ENCODE measurements around the gene PPP1R11.

The PPP1R11 gene

DNA sequence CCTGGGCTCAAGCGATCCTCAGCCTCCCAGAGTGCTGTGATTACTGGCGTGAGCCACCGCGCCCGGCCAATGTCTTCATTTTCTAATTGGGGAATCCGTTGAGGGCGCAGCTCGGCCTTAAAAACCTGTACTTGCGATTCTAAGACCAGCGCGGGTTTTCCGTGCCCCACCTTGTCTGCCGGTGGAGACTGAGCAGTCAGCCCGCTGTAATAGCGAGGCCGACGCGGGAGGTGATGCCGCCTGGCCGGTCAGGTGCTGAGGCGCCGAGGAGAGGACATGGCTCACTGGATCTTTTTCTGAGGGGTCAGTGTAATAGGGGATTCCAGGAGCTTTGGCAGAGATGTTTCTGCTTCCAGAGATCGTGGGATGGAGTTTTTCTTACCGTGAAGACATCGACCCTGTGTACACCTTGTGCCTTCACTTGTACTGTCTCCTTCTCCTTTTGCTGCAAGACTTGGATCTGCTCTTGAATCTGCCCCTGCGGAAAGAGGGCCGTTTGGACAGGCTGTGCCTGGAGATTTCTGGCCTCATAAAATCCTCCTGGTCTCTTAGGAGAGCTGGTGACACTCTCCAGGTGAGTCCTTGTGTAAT is 44.4 kb downstream of the PPP1R11 start:
- Histone ChIP-seq H3K4me1 (ENCODE audit: insufficient read depth, low read length, poor library complexity, severe bottlenecking) (peaks cover 15% of the 10 kb centered on the region), H2AFZ (ENCODE audit: low read length) (no peak overlapping the region), H3K4me3 (ENCODE audit: low read length, poor library complexity, severe bottlenecking) (no peak overlapping the region), H3F3A (ENCODE audit: low read depth) (no peaks in the 10 kb centered on the region), H3K79me2 (ENCODE audit: insufficient read depth, low read length) (no peaks in the 10 kb centered on the region), H3K9ac (ENCODE audit: low read depth, low read length, poor library complexity, severe bottlenecking) (no peak overlapping the region), H3K36me3 (ENCODE audit: insufficient read depth, low read length) (no peaks in the 10 kb centered on the region), H3K9me3 (ENCODE audit: insufficient read depth, low read depth, low read length) (no peaks in the 10 kb centered on the region), H3K27me3 (ENCODE audit: insufficient read depth, low read length, poor library complexity, severe bottlenecking) (no peaks in the 10 kb centered on the region), H3K9me2 (replicated peaks; ENCODE audit: low read depth, low read length) (no peaks in the 10 kb centered on the region), H4K20me1 (ENCODE audit: insufficient read depth, low read length, poor library complexity, severe bottlenecking) (no peaks in the 10 kb centered on the region), H3K4me2 (ENCODE audit: low read depth, low read length, poor library complexity, severe bottlenecking) (no peak overlapping the region)
- TF ChIP-seq EZH2phosphoT487 (IDR thresholded peaks at IDR 0.05; ENCODE audit: borderline replicate concordance) (no peak), CTCF (conservative IDR thresholded peaks at IDR 0.05; ENCODE audit: low read length) (no peak)

DNA sequence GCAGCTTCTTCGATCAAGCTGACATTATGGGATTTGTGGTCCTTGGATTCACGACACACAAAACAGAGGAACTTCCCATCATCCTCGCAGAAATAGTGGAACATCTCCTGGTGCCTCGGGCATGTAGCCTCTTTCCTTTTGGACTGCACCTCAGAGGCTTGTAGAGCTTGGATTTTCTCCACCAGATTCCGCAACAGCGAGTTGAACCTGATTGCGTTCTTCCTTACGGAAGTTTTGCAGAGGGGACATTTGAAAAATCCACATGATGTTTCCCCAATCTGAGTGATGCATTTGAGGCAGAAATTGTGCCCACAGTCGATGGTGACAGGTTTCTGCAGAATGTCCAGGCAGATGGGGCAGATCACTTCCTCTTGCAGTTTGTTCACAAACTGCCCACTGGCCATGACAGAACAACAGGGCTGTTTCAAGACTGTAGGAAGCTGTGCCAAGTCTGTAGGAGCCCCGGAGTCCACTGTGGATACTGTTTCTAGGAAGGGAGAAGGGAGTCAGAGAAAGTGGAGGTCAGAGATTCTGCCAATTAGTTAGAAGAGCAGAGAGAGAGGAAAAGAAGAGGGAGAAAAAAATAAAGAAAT is 45.5 kb downstream of the PPP1R11 start:
- H3F3A ChIP-seq (ENCODE audit: low read depth), result no peaks in the 10 kb centered on the region
- H3K9me2 ChIP-seq (replicated peaks; ENCODE audit: low read depth, low read length), result no peaks in the 10 kb centered on the region
- no peaks in the 10 kb centered on the region for H3K79me2 ChIP-seq (ENCODE audit: insufficient read depth, low read length)
- H2AFZ ChIP-seq (ENCODE audit: low read length), result no peak overlapping the region
- no peaks in the 10 kb centered on the region for H3K27me3 ChIP-seq (ENCODE audit: insufficient read depth, low read length, poor library complexity, severe bottlenecking)
- no peaks in the 10 kb centered on the region for H3K36me3 ChIP-seq (ENCODE audit: insufficient read depth, low read length)
- no peaks in the 10 kb centered on the region for H3K9me3 ChIP-seq (ENCODE audit: insufficient read depth, low read depth, low read length)
- H3K4me1 ChIP-seq (ENCODE audit: insufficient read depth, low read length, poor library complexity, severe bottlenecking), result peaks cover 15% of the 10 kb centered on the region
- H3K4me3 ChIP-seq (ENCODE audit: low read length, poor library complexity, severe bottlenecking), result no peak overlapping the region
- no peak overlapping the region for H3K4me2 ChIP-seq (ENCODE audit: low read depth, low read length, poor library complexity, severe bottlenecking)
- no peak for TF ChIP-seq EZH2phosphoT487 (IDR thresholded peaks at IDR 0.05; ENCODE audit: borderline replicate concordance)
- no peak for TF ChIP-seq CTCF (conservative IDR thresholded peaks at IDR 0.05; ENCODE audit: low read length)
- no peak overlapping the region for H3K9ac ChIP-seq (ENCODE audit: low read depth, low read length, poor library complexity, severe bottlenecking)
- no peaks in the 10 kb centered on the region for H4K20me1 ChIP-seq (ENCODE audit: insufficient read depth, low read length, poor library complexity, severe bottlenecking)

GRCh38 chr6:30113003-30113759 is 46.2 kb downstream of the PPP1R11 start, which contains the start of gene TRIM31:
Gene TRIM31, minus strand, starts transcription at chr6:30113090. Its CDS starts 285 bp downstream, at chr6:30112805.
- TF ChIP-seq EZH2phosphoT487 (IDR thresholded peaks at IDR 0.05; ENCODE audit: borderline replicate concordance), result no peak
- no peak for TF ChIP-seq CTCF (conservative IDR thresholded peaks at IDR 0.05; ENCODE audit: low read length)
- no peak within 1 kb of the TSS for H3K4me2 ChIP-seq (ENCODE audit: low read depth, low read length, poor library complexity, severe bottlenecking)
- H3K79me2 ChIP-seq (ENCODE audit: insufficient read depth, low read length), result no peaks in the 10 kb centered on the region
- H3K9ac ChIP-seq (ENCODE audit: low read depth, low read length, poor library complexity, severe bottlenecking), result no peak within 1 kb of the TSS
- no peaks in the 10 kb centered on the region for H3K9me2 ChIP-seq (replicated peaks; ENCODE audit: low read depth, low read length)
- no peaks in the 10 kb centered on the region for H3K27me3 ChIP-seq (ENCODE audit: insufficient read depth, low read length, poor library complexity, severe bottlenecking)
- H2AFZ ChIP-seq (ENCODE audit: low read length), result no peak within 1 kb of the TSS
- peaks cover 15% of the 10 kb centered on the region for H3K4me1 ChIP-seq (ENCODE audit: insufficient read depth, low read length, poor library complexity, severe bottlenecking)
- H3K9me3 ChIP-seq (ENCODE audit: insufficient read depth, low read depth, low read length), result no peaks in the 10 kb centered on the region
- no peaks in the 10 kb centered on the region for H4K20me1 ChIP-seq (ENCODE audit: insufficient read depth, low read length, poor library complexity, severe bottlenecking)
- no peak within 1 kb of the TSS for H3K4me3 ChIP-seq (ENCODE audit: low read length, poor library complexity, severe bottlenecking)
- no peaks in the 10 kb centered on the region for H3K36me3 ChIP-seq (ENCODE audit: insufficient read depth, low read length)
- no peaks in the 10 kb centered on the region for H3F3A ChIP-seq (ENCODE audit: low read depth)
